Neural crest cell (in vitro differentiated cells): Measurements from ENCODE around the gene DVL1. TPM values are rescaled to one million over a fixed set of nuclear protein-coding genes. Genes with fewer than 3 reads are reported as not detected.

Source experiments
- DNase-seq: peaks from one replicate; pipeline ENCODE4 v3.0.0; 2021; ENCODE audit warnings: low read depth, mixed read lengths, low spot score
- H3K27ac Mint-ChIP-seq: one replicate; pipeline ENCODE4 v1.8.0; 2021; ENCODE audit warnings: mild to moderate bottlenecking, mixed read lengths; ENCODE audit not compliant: unreplicated experiment
- H3K27me3 Mint-ChIP-seq: 2 replicates; pipeline ENCODE4 v1.8.0; 2021; ENCODE audit warnings: low read depth, mild to moderate bottlenecking, mixed read lengths
- H3K36me3 Mint-ChIP-seq: 2 replicates; pipeline ENCODE4 v1.8.0; 2021; ENCODE audit warnings: low read depth, mild to moderate bottlenecking, mixed read lengths
- H3K4me1 Mint-ChIP-seq: 2 replicates; pipeline ENCODE4 v1.8.0; 2021; ENCODE audit warnings: mixed read lengths
- H3K4me3 Mint-ChIP-seq: one replicate; pipeline ENCODE4 v1.8.0; 2021; ENCODE audit warnings: mild to moderate bottlenecking, mixed read lengths
- H3K9me3 Mint-ChIP-seq: 2 replicates; pipeline ENCODE4 v1.8.0; 2021; ENCODE audit warnings: mixed read lengths
- long read RNA-seq: library from polyadenylated mRNA; unstranded; transcript quantifications from one replicate; pipeline ENCODE4 v2.0.0, GENCODE V29; 2020
- total RNA-seq: library from RNA; stranded (reverse); gene quantifications from 2 replicates; pipeline ENCODE4 v1.2.1, GENCODE V29; 2021
- TF ChIP-seq, protein P1 (sequence below): fragments of 200-600 bp; sonication (generic); conservative IDR thresholded peaks from 2 replicates; pipeline ENCODE4 v1.5.0; 2021; ENCODE audit warnings: antibody characterized with exemption, mild to moderate bottlenecking

DVL1 gene
- total RNA-seq = 63.4 and 66.7 TPM in 2 replicates
- long read RNA-seq, partial matches to known transcripts = 0 of 1 reads
- long read RNA-seq, other reads (novel, unspliced or antisense) = 1 of 1 reads

DNA sequence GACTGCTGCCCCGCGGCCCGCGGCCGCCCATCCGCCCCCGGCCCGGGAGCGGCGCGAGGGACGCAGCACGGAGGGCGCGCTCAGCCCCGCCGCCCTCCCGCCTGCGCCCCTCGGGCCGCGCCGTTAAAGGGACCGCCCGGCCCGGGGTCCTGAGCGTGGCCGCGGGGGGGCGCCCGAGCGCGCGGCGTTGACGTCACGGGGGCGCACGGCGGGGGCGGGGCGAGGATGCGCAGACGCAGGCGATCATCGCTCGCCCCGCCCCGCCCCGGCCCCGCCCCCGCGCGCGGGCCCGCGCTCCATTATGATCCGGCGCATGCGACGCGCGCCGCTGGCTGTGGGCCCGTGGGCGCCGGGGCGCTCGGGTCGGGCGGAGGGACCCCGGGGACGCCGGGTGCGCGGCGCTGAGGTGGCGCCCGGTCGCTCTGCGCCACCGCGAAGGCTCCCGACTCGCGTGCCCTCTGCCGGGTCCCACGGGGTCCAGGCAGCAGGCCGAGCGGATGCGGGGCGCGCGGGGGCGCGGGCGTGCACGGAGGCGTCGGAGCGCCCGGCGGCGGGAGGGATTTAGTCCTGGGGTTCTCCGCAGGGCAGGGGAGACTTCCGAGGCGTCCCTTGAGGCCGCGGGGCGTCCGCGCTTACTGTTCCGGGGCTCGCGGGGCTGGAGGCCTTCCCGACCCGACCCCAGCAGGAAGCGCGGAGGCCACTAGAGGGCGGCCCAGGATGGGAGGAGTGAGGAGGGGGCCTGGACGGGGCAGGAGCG is at the start of gene DVL1:
TSS of gene DVL1 (minus strand) at position 163 of the 757 bp plus-strand sequence. CDS start 353 bp downstream, outside the sequence.
- no peak within 1 kb of the TSS for H3K27ac Mint-ChIP-seq
- H3K4me3 Mint-ChIP-seq = peak within 1 kb of the TSS; percentile 85
- H3K9me3 Mint-ChIP-seq = no peaks in the 10 kb centered on the region
- peak; percentile 74 for DNase-seq
- TF ChIP-seq, protein P1, sequence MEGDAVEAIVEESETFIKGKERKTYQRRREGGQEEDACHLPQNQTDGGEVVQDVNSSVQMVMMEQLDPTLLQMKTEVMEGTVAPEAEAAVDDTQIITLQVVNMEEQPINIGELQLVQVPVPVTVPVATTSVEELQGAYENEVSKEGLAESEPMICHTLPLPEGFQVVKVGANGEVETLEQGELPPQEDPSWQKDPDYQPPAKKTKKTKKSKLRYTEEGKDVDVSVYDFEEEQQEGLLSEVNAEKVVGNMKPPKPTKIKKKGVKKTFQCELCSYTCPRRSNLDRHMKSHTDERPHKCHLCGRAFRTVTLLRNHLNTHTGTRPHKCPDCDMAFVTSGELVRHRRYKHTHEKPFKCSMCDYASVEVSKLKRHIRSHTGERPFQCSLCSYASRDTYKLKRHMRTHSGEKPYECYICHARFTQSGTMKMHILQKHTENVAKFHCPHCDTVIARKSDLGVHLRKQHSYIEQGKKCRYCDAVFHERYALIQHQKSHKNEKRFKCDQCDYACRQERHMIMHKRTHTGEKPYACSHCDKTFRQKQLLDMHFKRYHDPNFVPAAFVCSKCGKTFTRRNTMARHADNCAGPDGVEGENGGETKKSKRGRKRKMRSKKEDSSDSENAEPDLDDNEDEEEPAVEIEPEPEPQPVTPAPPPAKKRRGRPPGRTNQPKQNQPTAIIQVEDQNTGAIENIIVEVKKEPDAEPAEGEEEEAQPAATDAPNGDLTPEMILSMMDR = peak; percentile 60
- H3K4me1 Mint-ChIP-seq = peaks cover 20% of the 10 kb centered on the region
- H3K27me3 Mint-ChIP-seq = peaks cover 26% of the 10 kb centered on the region
- no peaks in the 10 kb centered on the region for H3K36me3 Mint-ChIP-seq

DNA sequence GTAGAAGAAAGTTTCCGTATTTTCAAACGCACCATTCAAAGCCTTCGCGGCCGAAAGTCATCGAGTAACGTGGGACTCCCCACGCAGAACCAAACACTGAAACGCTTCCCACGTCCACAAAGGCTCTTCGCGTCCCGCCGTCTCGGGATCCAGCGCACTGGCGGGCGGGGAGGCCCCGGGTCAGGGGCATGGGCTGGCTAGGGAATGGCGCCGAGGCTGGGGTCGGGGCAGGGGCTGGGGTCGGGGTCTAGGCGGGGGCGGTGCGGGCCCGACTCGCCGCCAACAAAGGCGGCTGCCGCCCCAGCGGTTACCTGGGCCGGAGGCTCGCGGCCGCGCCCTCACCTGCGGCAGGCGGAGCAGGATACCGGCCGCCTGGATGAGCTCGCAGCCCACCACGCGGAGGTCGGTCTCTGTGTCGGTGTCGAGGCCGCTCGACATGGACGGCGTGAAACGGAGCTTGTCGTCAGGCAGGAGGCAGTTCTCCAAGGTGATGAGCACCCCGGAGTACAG is 49.5 kb upstream of the DVL1 start:
- Mint-ChIP-seq H3K27ac (no peak overlapping the region), H3K4me1 (peaks cover 33% of the 10 kb centered on the region), H3K27me3 (peaks cover 3% of the 10 kb centered on the region), H3K36me3 (peaks cover 23% of the 10 kb centered on the region), H3K4me3 (peak overlapping the region; percentile 98), H3K9me3 (no peaks in the 10 kb centered on the region)
- no peak for DNase-seq
- TF ChIP-seq, protein P1 = no peak

GRCh38 chr1:1397839-1398523 is 48.8 kb upstream of the DVL1 start:
- TF ChIP-seq, protein P1 = no peak
- Mint-ChIP-seq H3K4me1 (peaks cover 29% of the 10 kb centered on the region), H3K27ac (peak overlapping the region; percentile 89), H3K4me3 (peak overlapping the region; percentile 98), H3K36me3 (peaks cover 23% of the 10 kb centered on the region), H3K27me3 (peaks cover 3% of the 10 kb centered on the region), H3K9me3 (no peaks in the 10 kb centered on the region)
- DNase-seq = no peak

- no peak for DNase-seq
- H3K36me3 Mint-ChIP-seq = peaks cover 24% of the 10 kb centered on the region
- TF ChIP-seq, protein P1 = no peak
- H3K4me3 Mint-ChIP-seq = peak overlapping the region; percentile 82
- H3K27ac Mint-ChIP-seq = no peak overlapping the region
- peaks cover 3% of the 10 kb centered on the region for H3K27me3 Mint-ChIP-seq
- peaks cover 17% of the 10 kb centered on the region for H3K4me1 Mint-ChIP-seq
- no peaks in the 10 kb centered on the region for H3K9me3 Mint-ChIP-seq
These were observed 45.9 kb upstream of the DVL1 start for GRCh38 chr1:1395166-1395565.

- peak overlapping the region; percentile 43 for H3K4me3 Mint-ChIP-seq
- peaks cover 3% of the 10 kb centered on the region for H3K27me3 Mint-ChIP-seq
- H3K9me3 Mint-ChIP-seq = no peaks in the 10 kb centered on the region
- DNase-seq = no peak
- TF ChIP-seq, protein P1 = no peak
- no peak overlapping the region for H3K27ac Mint-ChIP-seq
- peaks cover 28% of the 10 kb centered on the region for H3K36me3 Mint-ChIP-seq
- peaks cover 11% of the 10 kb centered on the region for H3K4me1 Mint-ChIP-seq
These were observed 44.9 kb upstream of the DVL1 start for GRCh38 chr1:1394116-1394515.
